GM10248 (cell line): Measurements from ENCODE around the gene NFKB1.

Source experiments
- CTCF ChIA-PET: fragments of 300-600 bp; sonication (Branson Sonifier 250); formaldehyde crosslinking; extraction: SDS; loops from one replicate; lab custom pipeline; 2021; ENCODE audit warnings: antibody characterized with exemption; lab: Yijun Ruan, JAX
- POLR2A ChIA-PET: fragments of 350-650 bp; sonication (Branson Sonifier 250); formaldehyde crosslinking; extraction: SDS; loops from one replicate; lab custom pipeline; 2020; ENCODE audit warnings: antibody characterized with exemption; lab: Yijun Ruan, JAX
- DNase-seq: peaks from one replicate; pipeline ENCODE4 v3.0.0; 2012; ENCODE audit errors: extremely low spot score
- TF ChIP-seq, protein P1 (sequence below): IDR thresholded peaks from 2 replicates; pipeline ENCODE4 v1.5.1; 2012; ENCODE audit warnings: mild to moderate bottlenecking, low read depth; ENCODE audit errors: extremely low read depth, missing control alignments, control extremely low read depth

NFKB1 gene

DNA sequence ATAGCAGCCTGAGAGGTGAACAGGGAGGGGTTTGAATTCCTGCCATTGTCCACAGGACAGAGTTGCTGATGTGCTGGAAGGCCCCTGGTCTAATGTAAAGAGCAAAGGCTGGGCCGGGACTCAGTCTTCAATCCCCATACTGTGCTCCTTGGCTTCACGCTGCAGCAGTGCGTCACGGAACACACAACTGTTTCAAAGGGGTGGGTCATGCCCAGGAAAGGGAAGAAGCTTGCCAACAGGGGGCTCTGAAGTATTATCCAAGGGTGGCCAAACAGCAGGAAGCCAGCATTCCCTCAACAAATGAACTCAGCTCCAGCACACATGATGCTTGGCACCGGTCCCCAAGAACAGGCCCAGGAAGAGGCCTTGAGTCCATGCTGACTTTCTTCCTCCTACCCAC is 122.5 kb downstream of the NFKB1 start:
- no peak for DNase-seq
- CTCF ChIA-PET: interaction anchor here (1.0 to 2.7 kb wide), 11 partner anchors 10 to 476 kb away, joined by 3 to 9 read pairs (median 3); no protein-coding TSS in a partner anchor
- POLR2A ChIA-PET: no interaction called here
- TF ChIP-seq, protein P1, sequence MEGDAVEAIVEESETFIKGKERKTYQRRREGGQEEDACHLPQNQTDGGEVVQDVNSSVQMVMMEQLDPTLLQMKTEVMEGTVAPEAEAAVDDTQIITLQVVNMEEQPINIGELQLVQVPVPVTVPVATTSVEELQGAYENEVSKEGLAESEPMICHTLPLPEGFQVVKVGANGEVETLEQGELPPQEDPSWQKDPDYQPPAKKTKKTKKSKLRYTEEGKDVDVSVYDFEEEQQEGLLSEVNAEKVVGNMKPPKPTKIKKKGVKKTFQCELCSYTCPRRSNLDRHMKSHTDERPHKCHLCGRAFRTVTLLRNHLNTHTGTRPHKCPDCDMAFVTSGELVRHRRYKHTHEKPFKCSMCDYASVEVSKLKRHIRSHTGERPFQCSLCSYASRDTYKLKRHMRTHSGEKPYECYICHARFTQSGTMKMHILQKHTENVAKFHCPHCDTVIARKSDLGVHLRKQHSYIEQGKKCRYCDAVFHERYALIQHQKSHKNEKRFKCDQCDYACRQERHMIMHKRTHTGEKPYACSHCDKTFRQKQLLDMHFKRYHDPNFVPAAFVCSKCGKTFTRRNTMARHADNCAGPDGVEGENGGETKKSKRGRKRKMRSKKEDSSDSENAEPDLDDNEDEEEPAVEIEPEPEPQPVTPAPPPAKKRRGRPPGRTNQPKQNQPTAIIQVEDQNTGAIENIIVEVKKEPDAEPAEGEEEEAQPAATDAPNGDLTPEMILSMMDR: no peak

GRCh38 chr4:102624505-102624904 is 123.3 kb downstream of the NFKB1 start:
- DNase-seq: no peak
- TF ChIP-seq, protein P1: no peak
- POLR2A ChIA-PET: no interaction called here
- CTCF ChIA-PET: interaction anchor here (1.0 to 2.7 kb wide), 9 partner anchors 9 to 1440 kb away, joined by 3 to 9 read pairs (median 4); no protein-coding TSS in a partner anchor

DNA sequence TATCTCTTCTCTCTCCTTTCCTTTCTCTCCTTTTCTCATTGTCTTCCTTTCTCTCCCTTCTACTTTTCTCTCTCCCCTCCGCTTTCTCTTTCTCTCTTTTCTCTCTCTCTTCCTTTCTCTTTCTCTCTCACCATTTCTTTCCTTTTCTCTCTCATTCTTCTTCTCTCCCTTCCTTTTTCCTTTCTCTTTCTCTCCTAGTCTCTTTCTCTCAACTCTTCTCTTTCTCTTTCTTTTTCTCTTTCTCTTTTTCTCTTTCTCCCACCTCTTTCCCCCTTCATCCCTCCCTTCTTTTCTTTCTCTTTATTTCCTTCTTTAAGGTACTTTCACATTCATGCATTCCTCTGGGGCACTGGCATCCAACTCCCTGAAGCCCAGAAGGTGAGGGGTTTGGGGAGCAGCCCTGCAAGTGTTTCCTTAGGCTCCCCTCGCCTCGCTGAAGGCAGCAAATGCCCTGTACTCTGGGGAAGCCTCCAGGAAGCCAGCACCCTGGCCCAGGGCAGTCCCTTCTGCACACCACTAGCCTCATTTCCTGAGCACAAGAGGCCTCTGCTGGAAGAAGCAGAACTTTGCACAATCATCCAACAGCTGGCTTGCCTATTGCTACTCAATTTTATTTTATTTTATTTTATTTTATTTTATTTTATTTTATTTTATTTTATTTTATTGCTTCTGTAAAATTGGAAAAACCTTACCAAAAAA is 124.2 kb downstream of the NFKB1 start:
- POLR2A ChIA-PET: no interaction called here

GRCh38 chr4:102627831-102628523 is 126.8 kb downstream of the NFKB1 start:
- ChIA-PET POLR2A (no interaction called here), CTCF (interaction anchor here (1.0 to 1.6 kb wide), 6 partner anchors 9 to 472 kb away, joined by 3 to 4 read pairs (median 3); no protein-coding TSS in a partner anchor)
- DNase-seq: peak; percentile 31
- TF ChIP-seq, protein P1: no peak

More for the DNA sequence above, 124.2 kb downstream of the NFKB1 start:
- CTCF ChIA-PET: interaction anchor here (0.6 to 2.7 kb wide), 12 partner anchors 8 to 475 kb away, joined by 3 to 10 read pairs (median 3); partner anchors contain the start of gene NFKB1
- TF ChIP-seq, protein P1: peak; percentile 68
- DNase-seq: peak; percentile 77

- CTCF ChIA-PET: interaction anchor here (1.4 kb wide), 1 partner anchor 9 kb away, joined by 7 read pairs; no protein-coding TSS in a partner anchor
- POLR2A ChIA-PET: no interaction called here
- TF ChIP-seq, protein P1: no peak
- no peak for DNase-seq
These were observed 128.5 kb downstream of the NFKB1 start for GRCh38 chr4:102629673-102630072.

DNA sequence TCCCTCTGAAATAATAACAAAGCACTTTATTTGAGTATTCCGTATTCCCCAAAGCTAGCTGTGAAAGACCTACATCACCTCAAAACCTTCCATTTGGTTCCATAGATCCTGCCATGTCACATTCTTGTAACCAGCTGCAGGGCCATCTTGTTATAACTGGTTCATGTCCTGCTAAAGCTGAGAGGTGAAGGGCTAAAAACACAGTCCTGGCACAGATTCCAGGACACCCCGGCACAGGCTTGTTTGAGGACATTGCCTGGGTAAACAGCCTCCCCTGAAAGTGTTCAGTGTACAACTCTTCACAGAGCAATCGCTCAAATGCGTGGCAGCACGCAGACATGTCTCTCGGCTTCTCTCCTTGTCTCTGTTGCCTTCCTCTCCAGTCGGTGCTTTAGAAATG is 130.5 kb downstream of the NFKB1 start:
- TF ChIP-seq, protein P1: no peak
- no peak for DNase-seq
- ChIA-PET CTCF (interaction anchor here (1.0 to 3.1 kb wide), 3 partner anchors 11 to 390 kb away, joined by 3 to 13 read pairs (median 3); no protein-coding TSS in a partner anchor), POLR2A (no interaction called here)
